GM12878 (cell line): ENCODE data around the gene RPS19BP1.

ENCODE experiments used
- CBX5 ChIP-seq: sonication (generic); IDR thresholded peaks from 2 replicates; pipeline ENCODE4 v1.6.1; 2016; ENCODE audit warnings: low read depth, moderate library complexity, mild to moderate bottlenecking, inconsistent platforms
- CTCF ChIP-seq, 3 experiments: IDR thresholded peaks in 2 of 3; conservative IDR thresholded peaks in 1 of 3; 2 replicates each; pipeline ENCODE4 v1.5.1; 2011; ENCODE audit warnings: low read depth in 3 of 3, low read length in 3 of 3, mild to moderate bottlenecking in 3 of 3, control low read depth in 2 of 3, moderate library complexity in 2 of 3, inconsistent platforms in 1 of 3, mixed read lengths in 1 of 3; ENCODE audit not compliant: control insufficient read depth in 2 of 3, insufficient read depth in 1 of 3; ENCODE audit errors: extremely low read depth in 1 of 3
- E2F8 ChIP-seq: fragments of 450-650 bp; IDR thresholded peaks from 2 replicates; pipeline ENCODE4 v1.6.1; 2018; ENCODE audit warnings: mild to moderate bottlenecking, low read depth, moderate library complexity; ENCODE audit not compliant: partially characterized antibody
- ESRRA ChIP-seq: IDR thresholded peaks from 2 replicates; pipeline ENCODE4 v1.6.1; 2012; ENCODE audit warnings: mild to moderate bottlenecking, low read length, improper control_type of control experiment
- FOS ChIP-seq: IDR thresholded peaks from 3 replicates; pipeline ENCODE4 v1.6.1; 2011; ENCODE audit warnings: borderline replicate concordance; ENCODE audit not compliant: insufficient read length; ENCODE audit errors: extremely low read depth
- MTA2 ChIP-seq: fragments of 450-650 bp; IDR thresholded peaks from 2 replicates; pipeline ENCODE4 v1.6.1; 2016; ENCODE audit warnings: low read depth, mild to moderate bottlenecking, moderate library complexity
- RFX5 ChIP-seq: IDR thresholded peaks from 2 replicates; pipeline ENCODE4 v1.6.1; 2011; ENCODE audit warnings: low read depth, low read length, improper control_type of control experiment
- SIN3A ChIP-seq: IDR thresholded peaks from 2 replicates; pipeline ENCODE4 v1.6.1; 2012; ENCODE audit warnings: low read depth, low read length, improper control_type of control experiment
- TAF1 ChIP-seq: IDR thresholded peaks from 2 replicates; pipeline ENCODE4 v1.6.1; 2011; ENCODE audit warnings: mild to moderate bottlenecking, low read depth, low read length, borderline replicate concordance
- TARDBP ChIP-seq: IDR thresholded peaks from 2 replicates; pipeline ENCODE4 v1.6.1; 2016; ENCODE audit warnings: borderline replicate concordance
- TCF12 ChIP-seq: IDR thresholded peaks from 2 replicates; pipeline ENCODE4 v1.6.1; 2011; ENCODE audit warnings: low read depth, mild to moderate bottlenecking, low read length

- no peak for TF ChIP-seq TCF12
- TF ChIP-seq ESRRA, result no peak
- TF ChIP-seq E2F8, result no peak
- no peak for TF ChIP-seq RFX5
- no peak; a peak in 1 of 6 replicates for TF ChIP-seq CTCF (IDR thresholded peaks at IDR 0.05 in 2 of 3, conservative IDR thresholded peaks at IDR 0.05 in 1 of 3; ENCODE audit: control insufficient read depth in 2 of 3, extremely low read depth in 1 of 3, insufficient read depth in 1 of 3, low read depth in 3 of 3, low read length in 3 of 3)
- no peak; the same call in 1 of the 2 replicates for TF ChIP-seq TAF1
- TF ChIP-seq MTA2, result no peak
- TF ChIP-seq FOS, result no peak
- TF ChIP-seq CBX5, result no peak
- TF ChIP-seq TARDBP, result no peak
- no peak; the same call in 1 of the 2 replicates for TF ChIP-seq SIN3A
Observed at GRCh38 chr22:39518996-39519680, 13.4 kb downstream of the RPS19BP1 start.
